Activated CD4-positive, alpha-beta T cell treated with anti-CD3 and anti-CD28 coated beads, Interleukin-2, amount 10 ng/mL, durations not matched to agents 7 days and 5 days (primary cell): ENCODE results near the gene PFKFB2. TPM values are rescaled to one million over a fixed set of nuclear protein-coding genes. Genes with fewer than 3 reads are reported as not detected.

Experiments
- CTCF ChIA-PET: fragments of 350-600 bp; sonication (Branson Sonifier 250); formaldehyde crosslinking; loops from one replicate; lab custom pipeline; 2021; ENCODE audit warnings: antibody characterized with exemption; lab: Charles Lee
- POLR2A ChIA-PET: fragments of 350-600 bp; sonication (Branson Sonifier 250); formaldehyde crosslinking; loops from one replicate; lab custom pipeline; 2021; ENCODE audit warnings: antibody characterized with exemption; lab: Charles Lee
- DNase-seq: peaks from one replicate; pipeline ENCODE4 v3.0.0-alpha.2; 2020
- H3K27ac Mint-ChIP-seq: one replicate; pipeline ENCODE4 v1.8.0; 2021; ENCODE audit warnings: mild to moderate bottlenecking, moderate library complexity, mixed read lengths
- H3K27me3 Mint-ChIP-seq: one replicate; pipeline ENCODE4 v1.8.0; 2021; ENCODE audit warnings: mixed read lengths
- H3K36me3 Mint-ChIP-seq: one replicate; pipeline ENCODE4 v1.8.0; 2021; ENCODE audit warnings: low read depth, mixed read lengths
- H3K4me1 Mint-ChIP-seq: one replicate; pipeline ENCODE4 v1.8.0; 2021; ENCODE audit warnings: mixed read lengths
- H3K4me3 Mint-ChIP-seq: one replicate; pipeline ENCODE4 v1.8.0; 2021; ENCODE audit warnings: mild to moderate bottlenecking, moderate library complexity, mixed read lengths
- H3K9me3 Mint-ChIP-seq: one replicate; pipeline ENCODE4 v1.8.0; 2021; ENCODE audit warnings: mixed read lengths
- total RNA-seq, 2 experiments: library from RNA; stranded (reverse); gene quantifications; one replicate each; pipeline ENCODE4 v1.2.3, GENCODE V29; 2021

The PFKFB2 gene
- total RNA-seq, 2 experiments from 2014 or later = 2.1 to 2.5 TPM

GRCh38 chr1:207091200-207091908, 38.3 kb downstream of the PFKFB2 start:
- H3K4me3 Mint-ChIP-seq = no peak overlapping the region
- peaks cover 28% of the 10 kb centered on the region for H3K4me1 Mint-ChIP-seq
- peaks cover 6% of the 10 kb centered on the region for H3K36me3 Mint-ChIP-seq
- no peak for DNase-seq
- H3K27me3 Mint-ChIP-seq = no peaks in the 10 kb centered on the region
- CTCF ChIA-PET = interaction anchor here (0.5 kb wide), 1 partner anchor 960 kb away, joined by 3 read pairs; no protein-coding TSS in a partner anchor
- no peaks in the 10 kb centered on the region for H3K9me3 Mint-ChIP-seq
- H3K27ac Mint-ChIP-seq = no peak overlapping the region
- POLR2A ChIA-PET = no interaction called here

- POLR2A ChIA-PET = no interaction called here
- DNase-seq = no peak
- no peak overlapping the region for H3K27ac Mint-ChIP-seq
- H3K4me1 Mint-ChIP-seq = peaks cover 31% of the 10 kb centered on the region
- CTCF ChIA-PET = interaction anchor here (1.7 kb wide), 2 partner anchors 10 kb away, joined by 3 to 5 read pairs; partner anchors contain the start of gene C4BPA
- peaks cover 3% of the 10 kb centered on the region for H3K9me3 Mint-ChIP-seq
- H3K27me3 Mint-ChIP-seq = no peaks in the 10 kb centered on the region
- no peak overlapping the region for H3K4me3 Mint-ChIP-seq
- peaks cover 14% of the 10 kb centered on the region for H3K36me3 Mint-ChIP-seq
These were observed 40.9 kb downstream of the PFKFB2 start for GRCh38 chr1:207093944-207094343.

- Mint-ChIP-seq H3K4me3 (no peak overlapping the region), H3K27me3 (peaks cover 9% of the 10 kb centered on the region), H3K9me3 (peaks cover 5% of the 10 kb centered on the region), H3K27ac (peak overlapping the region; percentile 42), H3K36me3 (peaks cover 21% of the 10 kb centered on the region), H3K4me1 (peaks cover 14% of the 10 kb centered on the region)
- CTCF ChIA-PET = interaction anchor here (0.5 to 2.5 kb wide), 3 partner anchors 14 to 318 kb away, joined by 3 to 10 read pairs (median 4); no protein-coding TSS in a partner anchor
- no peak for DNase-seq
- POLR2A ChIA-PET = no interaction called here
These were observed 44.8 kb downstream of the PFKFB2 start for GRCh38 chr1:207097871-207098324.

GRCh38 chr1:207101720-207102119, 48.6 kb downstream of the PFKFB2 start:
- Mint-ChIP-seq H3K4me3 (no peak overlapping the region), H3K27me3 (peaks cover 12% of the 10 kb centered on the region), H3K4me1 (peaks cover 12% of the 10 kb centered on the region), H3K27ac (no peak overlapping the region), H3K9me3 (peaks cover 5% of the 10 kb centered on the region), H3K36me3 (peaks cover 15% of the 10 kb centered on the region)
- no peak for DNase-seq
- CTCF ChIA-PET = no interaction called here
- POLR2A ChIA-PET = no interaction called here

- no peak overlapping the region for H3K4me3 Mint-ChIP-seq
- DNase-seq = no peak
- peaks cover 5% of the 10 kb centered on the region for H3K9me3 Mint-ChIP-seq
- H3K27ac Mint-ChIP-seq = no peak overlapping the region
- ChIA-PET CTCF (no interaction called here), POLR2A (no interaction called here)
- H3K27me3 Mint-ChIP-seq = peaks cover 15% of the 10 kb centered on the region
- peaks cover 15% of the 10 kb centered on the region for H3K36me3 Mint-ChIP-seq
- H3K4me1 Mint-ChIP-seq = peaks cover 11% of the 10 kb centered on the region
These were observed 49.1 kb downstream of the PFKFB2 start for GRCh38 chr1:207102146-207102545.

GRCh38 chr1:207102659-207103058, 49.6 kb downstream of the PFKFB2 start:
- ChIA-PET POLR2A (no interaction called here), CTCF (no interaction called here)
- H3K4me1 Mint-ChIP-seq = peaks cover 7% of the 10 kb centered on the region
- H3K27me3 Mint-ChIP-seq = peaks cover 16% of the 10 kb centered on the region
- peaks cover 3% of the 10 kb centered on the region for H3K9me3 Mint-ChIP-seq
- no peak overlapping the region for H3K4me3 Mint-ChIP-seq
- peaks cover 13% of the 10 kb centered on the region for H3K36me3 Mint-ChIP-seq
- H3K27ac Mint-ChIP-seq = no peak overlapping the region
- DNase-seq = no peak

- peaks cover 18% of the 10 kb centered on the region for H3K27me3 Mint-ChIP-seq
- no peak within 1 kb of the TSS for H3K27ac Mint-ChIP-seq
- peaks cover 2% of the 10 kb centered on the region for H3K9me3 Mint-ChIP-seq
- H3K4me1 Mint-ChIP-seq = no peaks in the 10 kb centered on the region
- H3K4me3 Mint-ChIP-seq = no peak within 1 kb of the TSS
- DNase-seq = no peak
- POLR2A ChIA-PET = no interaction called here
- H3K36me3 Mint-ChIP-seq = peaks cover 9% of the 10 kb centered on the region
- CTCF ChIA-PET = interaction anchor here (1.7 kb wide), 1 partner anchor 9 kb away, joined by 5 read pairs; no protein-coding TSS in a partner anchor
These were observed 50.9 kb downstream of the PFKFB2 start, which contains the start of gene C4BPA for GRCh38 chr1:207103892-207104373. C4BPA (plus strand) TSS chr1:207104233; CDS start chr1:207113026, 8,793 bp downstream.

- CTCF ChIA-PET = no interaction called here
These were observed 55.9 kb downstream of the PFKFB2 start for GRCh38 chr1:207109004-207109403.

GRCh38 chr1:207112616-207113296, 59.7 kb downstream of the PFKFB2 start:
- ChIA-PET CTCF (no interaction called here), POLR2A (no interaction called here)
- no peak overlapping the region for H3K27ac Mint-ChIP-seq
- no peaks in the 10 kb centered on the region for H3K36me3 Mint-ChIP-seq
- peaks cover 20% of the 10 kb centered on the region for H3K27me3 Mint-ChIP-seq
- no peaks in the 10 kb centered on the region for H3K9me3 Mint-ChIP-seq
- no peaks in the 10 kb centered on the region for H3K4me1 Mint-ChIP-seq
- H3K4me3 Mint-ChIP-seq = no peak overlapping the region
- DNase-seq = no peak

More at GRCh38 chr1:207109004-207109403, 55.9 kb downstream of the PFKFB2 start:
- peaks cover 23% of the 10 kb centered on the region for H3K27me3 Mint-ChIP-seq
- no peaks in the 10 kb centered on the region for H3K4me1 Mint-ChIP-seq
- no peaks in the 10 kb centered on the region for H3K9me3 Mint-ChIP-seq
- DNase-seq = no peak
- POLR2A ChIA-PET = no interaction called here
- no peak overlapping the region for H3K27ac Mint-ChIP-seq
- no peaks in the 10 kb centered on the region for H3K36me3 Mint-ChIP-seq
- H3K4me3 Mint-ChIP-seq = no peak overlapping the region

- Mint-ChIP-seq H3K27me3 (peaks cover 16% of the 10 kb centered on the region), H3K9me3 (no peaks in the 10 kb centered on the region), H3K4me3 (no peak overlapping the region), H3K27ac (no peak overlapping the region), H3K4me1 (no peaks in the 10 kb centered on the region), H3K36me3 (no peaks in the 10 kb centered on the region)
- no peak for DNase-seq
- POLR2A ChIA-PET = no interaction called here
- CTCF ChIA-PET = no interaction called here
These were observed 62.2 kb downstream of the PFKFB2 start for GRCh38 chr1:207115269-207115668.

- no peak for DNase-seq
- peaks cover 4% of the 10 kb centered on the region for H3K36me3 Mint-ChIP-seq
- H3K4me1 Mint-ChIP-seq = no peaks in the 10 kb centered on the region
- POLR2A ChIA-PET = no interaction called here
- peaks cover 22% of the 10 kb centered on the region for H3K9me3 Mint-ChIP-seq
- H3K27me3 Mint-ChIP-seq = peaks cover 4% of the 10 kb centered on the region
- no peak overlapping the region for H3K4me3 Mint-ChIP-seq
- H3K27ac Mint-ChIP-seq = no peak overlapping the region
- CTCF ChIA-PET = interaction anchor here (1.7 kb wide), 1 partner anchor 64 kb away, joined by 4 read pairs; no protein-coding TSS in a partner anchor
These were observed 71.3 kb downstream of the PFKFB2 start for GRCh38 chr1:207124389-207124788.

- Mint-ChIP-seq H3K9me3 (peaks cover 29% of the 10 kb centered on the region), H3K36me3 (peaks cover 4% of the 10 kb centered on the region), H3K27me3 (peaks cover 4% of the 10 kb centered on the region), H3K4me1 (no peaks in the 10 kb centered on the region), H3K27ac (no peak overlapping the region), H3K4me3 (no peak overlapping the region)
- POLR2A ChIA-PET = no interaction called here
- CTCF ChIA-PET = interaction anchor here (0.6 kb wide), 1 partner anchor 103 kb away, joined by 5 read pairs; no protein-coding TSS in a partner anchor
- DNase-seq = no peak
These were observed 75.4 kb downstream of the PFKFB2 start for GRCh38 chr1:207128336-207128921.
